T-helper 1 cell treated with Interleukin-12 subunit alpha and Interleukin-12 subunit beta and Interleukin-4 antibody, amounts not matched to agents 30 ng/mL and 1 ng/mL, for 36 hours (primary cell): Measurements from ENCODE around the gene GPR158. TPM values are rescaled to one million over a fixed set of nuclear protein-coding genes. Genes with fewer than 3 reads are reported as not detected.

ENCODE experiments used
- intact Hi-C: fragments of 100-400 bp; cut with micrococcal nuclease; formaldehyde crosslinking; loops from one replicate; pipeline ENCODE4 v1.15.1; 2024
- total RNA-seq: library from RNA; stranded (reverse); gene quantifications from 2 replicates; pipeline ENCODE4 v1.2.3, GENCODE V29; 2022

The GPR158 gene
- total RNA-seq, 1 donor from 2014 or later, result not detected

GRCh38 chr10:25390733-25391132, 215.9 kb downstream of the GPR158 start:
- intact Hi-C loops, result no loop called here

- intact Hi-C loops, result no loop called here
Measured at GRCh38 chr10:25392132-25392531, 217.3 kb downstream of the GPR158 start.

GRCh38 chr10:25393621-25394020, 218.8 kb downstream of the GPR158 start:
- intact Hi-C loops, result no loop called here

GRCh38 chr10:25398680-25399079, 223.9 kb downstream of the GPR158 start:
- intact Hi-C loops, result no loop called here

GRCh38 chr10:25405871-25406270, 231.1 kb downstream of the GPR158 start:
- intact Hi-C loops, result no loop called here

GRCh38 chr10:25417611-25418010, 242.8 kb downstream of the GPR158 start:
- intact Hi-C loops, result no loop called here

GRCh38 chr10:25425776-25426175, 251.0 kb downstream of the GPR158 start:
- intact Hi-C loops, result no loop called here

- intact Hi-C loops, result no loop called here
Measured at GRCh38 chr10:25436431-25436830, 261.6 kb downstream of the GPR158 start.

GRCh38 chr10:25441270-25441669, 266.5 kb downstream of the GPR158 start:
- intact Hi-C loops, result no loop called here

GRCh38 chr10:25444266-25444665, 269.5 kb downstream of the GPR158 start:
- intact Hi-C loops, result no loop called here

GRCh38 chr10:25451401-25451800, 276.6 kb downstream of the GPR158 start:
- intact Hi-C loops, result no loop called here

GRCh38 chr10:25453619-25454018, 278.8 kb downstream of the GPR158 start:
- intact Hi-C loops, result no loop called here

GRCh38 chr10:25455980-25456567, 281.3 kb downstream of the GPR158 start:
- intact Hi-C loops, result no loop called here

- intact Hi-C loops, result no loop called here
Measured at GRCh38 chr10:25457552-25457951, 282.8 kb downstream of the GPR158 start.

- intact Hi-C loops, result no loop called here
Measured at GRCh38 chr10:25465582-25466372, 291.0 kb downstream of the GPR158 start.

GRCh38 chr10:25467881-25468280, 293.1 kb downstream of the GPR158 start:
- intact Hi-C loops, result no loop called here

- intact Hi-C loops, result no loop called here
Measured at GRCh38 chr10:25481467-25481866, 306.7 kb downstream of the GPR158 start.

- intact Hi-C loops, result no loop called here
Measured at GRCh38 chr10:25483999-25484398, 309.2 kb downstream of the GPR158 start.

GRCh38 chr10:25487266-25487665, 312.5 kb downstream of the GPR158 start:
- intact Hi-C loops, result no loop called here

- intact Hi-C loops, result no loop called here
Measured at GRCh38 chr10:25492040-25492439, 317.2 kb downstream of the GPR158 start.

- intact Hi-C loops, result no loop called here
Measured at GRCh38 chr10:25492680-25493079, 317.9 kb downstream of the GPR158 start.

- intact Hi-C loops, result no loop called here
Measured at GRCh38 chr10:25493122-25493893, 318.5 kb downstream of the GPR158 start.
